8988T (cell line): ENCODE data around the gene POPDC2.

ENCODE experiments used
- DNase-seq: peaks from one replicate; pipeline ENCODE4 v3.0.0; 2011

The POPDC2 gene

DNA sequence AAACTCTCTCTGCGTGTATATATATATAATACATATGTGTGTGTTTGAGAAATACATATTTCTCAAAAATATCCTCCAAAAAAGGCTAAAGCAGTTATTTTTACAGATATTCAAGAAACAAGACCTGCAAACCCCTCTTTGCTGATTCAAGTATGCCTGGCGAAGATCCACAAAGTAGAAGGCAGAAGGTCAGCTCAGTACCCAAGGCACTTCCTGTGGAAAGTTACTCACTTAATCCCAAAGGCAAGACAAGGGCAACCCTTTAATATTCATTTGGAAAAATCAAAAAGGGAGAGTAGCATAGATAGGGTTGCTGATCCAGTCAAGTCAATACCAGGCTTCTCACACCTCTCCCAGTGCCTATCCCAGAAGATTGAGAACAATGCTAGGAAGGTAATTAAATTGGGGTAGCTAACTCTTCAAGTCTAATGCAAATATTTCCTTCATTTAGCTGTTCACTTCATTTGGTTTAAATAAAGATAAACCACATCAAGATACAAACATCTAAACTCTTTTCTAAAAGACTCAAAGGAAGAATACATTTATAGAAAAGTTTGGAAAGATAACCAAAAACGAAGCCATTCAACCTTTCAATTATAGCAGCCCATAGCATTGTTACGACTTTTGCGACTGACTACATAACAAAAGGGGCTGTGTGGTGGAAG, 9.6 kb upstream of the POPDC2 start:
- no peak for DNase-seq

DNA sequence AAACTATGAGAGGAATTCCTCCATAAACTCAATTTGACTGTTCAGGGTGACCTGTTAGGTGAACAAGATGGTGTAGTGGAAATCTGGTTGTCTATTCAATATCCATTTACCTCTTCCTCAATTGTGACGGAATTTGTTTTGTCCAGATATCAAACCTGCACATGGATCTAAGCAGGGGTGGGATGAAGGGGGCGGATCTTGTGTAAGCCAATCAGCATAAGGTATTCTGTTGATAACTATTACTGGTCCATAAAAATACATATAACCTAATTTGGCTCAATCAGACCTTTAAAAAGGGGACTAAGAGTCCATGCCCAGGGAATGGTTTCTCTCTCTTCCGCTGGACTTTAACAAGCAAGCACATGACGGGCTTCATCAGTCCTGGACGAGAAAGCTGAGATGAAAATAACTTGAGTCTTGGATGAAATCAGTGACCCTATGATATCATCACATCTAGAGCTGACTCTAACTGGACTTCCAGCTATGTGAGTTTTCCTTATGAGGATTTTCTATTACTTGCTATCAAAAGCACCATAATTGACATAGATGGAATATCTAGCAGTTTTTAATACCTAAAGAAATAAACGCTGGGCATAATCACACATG, 5.7 kb upstream of the POPDC2 start:
- DNase-seq, result no peak

DNA sequence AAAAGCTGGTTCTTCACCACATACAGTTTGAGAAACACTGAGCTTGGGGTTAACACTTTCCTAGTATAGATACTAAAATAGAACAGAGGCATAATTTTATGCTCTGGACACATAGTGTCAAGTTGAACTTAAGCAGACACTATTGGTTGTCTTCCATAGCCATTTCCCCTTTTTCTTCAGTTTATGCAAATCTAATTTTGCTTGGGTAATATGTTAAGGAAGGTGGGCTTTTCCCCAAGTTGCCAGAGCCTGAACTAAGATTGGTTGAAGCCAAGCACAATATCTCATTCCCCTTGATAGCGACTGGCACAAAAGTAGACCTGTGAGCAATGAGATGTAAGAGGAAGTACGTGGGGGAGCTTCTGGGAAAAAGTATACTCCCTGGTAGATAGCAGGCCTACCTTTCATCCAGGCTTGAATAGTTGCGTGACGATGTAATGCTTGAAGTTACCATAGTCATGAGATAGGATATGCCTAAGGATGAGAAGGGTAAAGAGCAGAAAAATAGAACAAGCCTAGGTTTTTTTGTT, 4.5 kb upstream of the POPDC2 start:
- no peak for DNase-seq

DNA sequence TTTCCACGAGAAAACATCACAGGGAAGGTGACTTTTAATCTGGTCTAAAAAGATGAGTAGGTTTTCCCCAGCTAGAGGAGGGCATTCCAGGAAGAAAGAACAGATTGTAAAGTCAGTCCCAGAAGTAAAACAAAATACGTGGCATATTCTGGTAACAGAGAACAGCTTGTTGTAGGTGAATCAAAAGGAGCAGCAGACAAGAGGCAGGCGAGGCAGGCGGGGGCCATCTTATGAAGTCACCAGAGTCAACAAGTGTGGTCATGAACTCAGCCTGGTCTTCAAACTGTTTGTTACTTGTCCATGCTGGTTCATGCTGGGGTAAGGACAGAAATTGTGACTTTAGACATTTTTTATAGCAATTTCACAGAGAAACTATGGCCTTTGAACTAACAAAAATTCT, 4.0 kb upstream of the POPDC2 start:
- DNase-seq, result no peak

DNA sequence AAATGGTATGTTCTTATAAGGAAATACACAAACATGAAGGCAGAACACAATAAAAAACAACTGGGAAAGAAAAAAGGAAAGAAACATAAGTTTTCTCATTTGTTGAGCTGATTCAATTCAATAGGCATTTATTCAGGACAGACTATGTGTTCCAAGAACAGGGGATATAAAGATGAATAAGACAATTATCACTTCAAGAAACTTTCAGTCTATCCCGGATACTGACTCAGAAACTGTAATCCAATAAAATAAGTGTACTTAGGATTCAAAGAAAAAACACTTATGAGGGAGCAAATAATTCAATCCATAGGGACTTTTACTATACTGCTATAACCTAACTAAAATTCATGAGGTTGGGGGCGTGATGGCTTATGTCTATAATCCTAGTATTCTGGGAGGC, 3.5 kb upstream of the POPDC2 start:
- DNase-seq, result no peak

DNA sequence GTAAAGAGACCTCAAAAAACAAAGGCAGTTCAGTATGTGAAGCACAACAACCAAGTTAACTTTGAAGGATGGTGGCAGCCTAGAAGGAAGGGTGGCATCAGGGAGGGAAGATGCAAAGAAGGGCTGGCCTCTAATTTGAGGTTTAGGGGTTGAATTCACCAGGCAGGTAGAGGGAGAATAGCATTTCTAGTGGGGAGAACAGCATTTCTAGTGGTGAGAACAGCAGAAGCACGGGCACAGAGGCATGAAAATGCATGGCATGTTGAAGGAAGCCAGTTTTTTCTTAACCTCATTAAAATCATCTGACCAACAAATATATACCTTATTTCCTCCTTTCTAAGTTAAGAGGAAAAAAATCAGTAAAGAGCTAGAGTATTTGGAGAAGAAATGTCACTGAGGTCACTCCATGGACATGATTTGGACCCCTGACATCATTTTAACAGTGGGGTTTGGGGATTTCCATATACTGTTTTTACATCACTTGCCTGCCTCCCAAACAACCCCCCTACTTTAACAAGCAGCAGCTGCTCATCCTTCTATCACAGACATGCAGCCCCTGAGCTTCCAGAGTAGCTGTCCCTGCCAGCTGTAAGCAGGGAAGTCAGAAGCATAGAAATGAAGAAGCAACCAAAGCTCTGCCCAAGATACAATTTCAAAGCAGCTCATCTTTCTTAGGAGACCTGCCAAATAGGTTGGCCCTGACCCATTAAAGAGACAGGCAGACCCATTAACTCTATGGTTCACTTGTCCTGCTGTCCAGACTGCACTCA, 2.4 kb upstream of the POPDC2 start:
- DNase-seq, result no peak

DNA sequence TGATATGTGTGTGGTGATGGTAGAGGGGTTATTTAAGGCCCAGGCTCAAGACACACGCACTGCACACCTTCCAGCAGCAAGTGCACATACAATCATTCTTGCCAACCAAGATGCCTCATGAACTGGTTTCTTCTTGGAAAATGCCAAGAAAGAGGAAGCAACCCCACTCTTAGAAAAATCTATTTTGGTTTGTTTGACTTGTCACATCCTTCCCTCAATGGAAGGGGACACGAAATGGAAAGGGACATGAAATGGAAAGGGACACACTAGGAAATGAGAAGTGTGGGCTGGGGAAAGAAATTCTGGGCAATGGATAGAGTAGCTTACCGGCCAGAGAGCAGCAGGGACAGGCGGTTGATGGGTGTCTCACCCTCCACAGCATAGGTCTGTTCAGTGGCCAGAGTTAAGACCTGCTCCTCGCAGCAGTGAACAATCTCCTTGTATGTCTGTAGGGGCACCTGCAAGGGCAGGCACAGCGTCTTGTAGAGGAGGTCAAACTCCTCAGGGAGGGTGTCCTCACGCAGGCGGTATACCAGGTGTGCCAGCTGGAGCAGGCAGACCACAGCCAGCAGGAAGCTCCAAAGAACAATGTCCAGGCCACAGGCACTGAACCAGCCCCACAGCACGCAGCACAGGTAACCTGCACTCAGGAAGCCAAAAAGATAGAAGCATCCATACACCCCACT, 640 bp downstream of the POPDC2 start:
- no peak for DNase-seq

DNA sequence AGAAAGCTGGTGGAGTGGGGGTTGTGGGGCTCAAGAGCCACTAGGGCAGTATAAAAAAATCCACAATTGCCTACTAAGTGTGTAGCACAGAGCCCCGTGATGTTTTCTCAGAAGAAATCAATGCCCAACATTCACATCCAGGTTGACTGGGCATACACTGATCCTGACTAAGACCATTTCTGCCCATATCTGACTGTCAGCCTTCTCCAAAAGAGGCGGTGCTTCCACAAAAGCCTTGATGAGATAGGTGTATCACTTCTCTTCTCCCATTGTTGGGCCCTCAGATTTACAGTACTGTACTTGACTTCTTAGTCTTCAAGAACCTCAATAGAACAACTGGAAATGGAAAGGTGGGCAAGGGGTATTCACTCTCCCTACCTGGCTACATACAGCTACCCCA, 1.4 kb downstream of the POPDC2 start:
- DNase-seq, result no peak

DNA sequence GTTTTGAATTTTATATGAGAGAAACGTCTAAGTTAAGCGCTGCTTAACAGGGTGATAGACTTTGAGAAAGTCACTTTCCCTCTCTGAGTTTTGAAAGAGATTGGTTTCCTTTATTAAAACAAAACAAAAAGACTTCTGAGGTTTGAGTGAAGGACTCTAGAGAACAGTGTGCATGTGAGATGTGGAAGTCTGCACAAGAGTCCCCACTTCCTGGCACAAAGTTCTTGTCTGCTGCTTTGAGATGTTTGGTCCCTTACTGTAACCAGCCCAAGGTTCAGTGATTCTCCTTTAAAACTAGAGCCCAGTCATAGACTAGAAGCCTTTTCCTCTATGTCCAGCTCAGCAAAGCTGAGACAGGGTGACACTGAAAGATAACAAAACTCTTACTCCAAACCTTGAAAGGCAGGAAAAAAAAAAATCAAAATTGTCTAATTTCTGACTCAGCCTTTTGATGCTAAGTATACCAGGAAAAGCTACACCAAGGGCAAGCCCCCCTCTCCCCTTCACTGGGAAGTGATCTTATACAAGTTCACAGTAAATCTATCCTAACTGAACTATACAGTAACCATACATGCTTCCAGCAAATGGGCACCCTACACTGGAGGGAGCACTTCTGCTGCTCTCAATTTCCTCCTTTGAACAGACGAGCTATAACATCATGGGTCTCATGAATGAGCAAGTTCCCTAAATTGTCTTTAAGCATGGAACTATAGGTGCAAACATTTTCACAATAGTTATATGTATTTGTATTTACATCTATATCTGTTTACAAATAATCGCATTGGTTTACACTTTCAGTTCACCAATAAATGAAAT, 2.3 kb downstream of the POPDC2 start:
- DNase-seq, result no peak

DNA sequence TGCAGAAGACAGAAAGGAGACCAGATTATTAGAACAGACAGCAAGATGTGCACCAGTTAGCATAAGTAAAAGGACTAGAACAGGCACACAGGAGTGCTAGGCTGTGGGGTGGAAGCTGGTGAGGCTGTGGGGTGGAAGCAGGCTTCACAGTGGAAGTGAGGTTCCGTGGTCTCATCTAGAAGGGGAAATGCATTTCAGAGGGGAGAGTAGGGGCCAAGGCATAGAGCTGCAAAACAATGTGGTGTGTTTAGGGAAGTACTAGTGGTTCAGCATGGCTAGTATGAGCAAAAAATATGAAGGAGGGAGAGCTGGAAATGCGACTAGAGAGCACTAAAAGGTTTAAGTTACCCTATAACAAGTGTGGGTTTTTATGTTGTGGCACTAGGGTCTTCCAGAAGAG, 6.5 kb downstream of the POPDC2 start:
- no peak for DNase-seq

DNA sequence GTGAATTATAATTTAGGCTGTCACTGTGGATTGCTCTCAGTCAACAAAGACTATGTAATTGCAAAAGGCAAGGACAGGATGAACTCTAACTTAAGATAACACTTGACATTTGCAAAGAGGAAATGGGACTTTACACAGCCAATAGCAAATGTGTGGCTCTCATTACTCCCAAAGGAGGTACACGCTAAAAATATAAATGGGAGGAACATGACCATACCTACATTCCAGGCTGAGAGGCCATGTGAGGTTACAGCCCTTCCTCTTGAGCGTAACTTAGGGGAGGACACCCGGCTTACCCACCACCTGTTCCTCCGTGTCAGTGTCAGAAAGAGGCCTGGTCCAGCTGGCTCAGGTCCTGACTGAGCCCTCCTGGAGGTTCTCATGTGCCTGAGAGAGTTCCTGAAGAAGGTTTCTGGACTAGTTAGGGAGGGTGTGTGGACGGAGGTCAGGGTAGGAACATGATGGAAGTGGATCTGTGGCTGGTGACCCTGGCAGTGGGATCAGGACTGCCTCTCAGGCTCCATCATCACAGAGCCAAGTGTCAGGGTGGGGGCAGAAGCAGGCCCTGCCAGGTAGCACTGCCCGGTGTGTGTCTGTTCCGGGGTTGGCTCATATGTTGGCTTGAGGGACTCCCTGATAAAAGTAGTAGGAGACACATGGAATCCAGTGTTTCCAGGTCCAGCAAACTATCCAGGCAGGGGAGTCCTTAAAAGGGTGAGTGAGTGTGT, 7.9 kb downstream of the POPDC2 start:
- DNase-seq, result no peak

DNA sequence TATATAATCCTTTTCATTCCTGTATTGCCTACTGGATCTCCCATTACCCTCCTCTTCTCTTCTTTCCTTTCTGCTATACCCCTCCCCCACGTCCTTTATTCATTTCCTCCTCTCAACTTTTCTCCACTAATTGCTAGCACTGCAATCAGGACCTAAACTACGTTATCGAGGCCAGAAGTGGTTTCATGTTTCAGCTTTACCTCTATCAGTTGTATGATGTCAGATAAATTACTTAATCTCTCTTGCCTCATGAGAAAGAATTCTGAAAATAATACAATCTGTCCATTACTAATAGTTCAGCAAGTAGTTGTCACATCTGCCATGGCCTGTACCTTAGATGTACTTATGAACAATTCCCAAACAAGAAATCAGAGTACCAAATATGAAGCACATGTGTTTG, 10.6 kb downstream of the POPDC2 start:
- no peak for DNase-seq

DNA sequence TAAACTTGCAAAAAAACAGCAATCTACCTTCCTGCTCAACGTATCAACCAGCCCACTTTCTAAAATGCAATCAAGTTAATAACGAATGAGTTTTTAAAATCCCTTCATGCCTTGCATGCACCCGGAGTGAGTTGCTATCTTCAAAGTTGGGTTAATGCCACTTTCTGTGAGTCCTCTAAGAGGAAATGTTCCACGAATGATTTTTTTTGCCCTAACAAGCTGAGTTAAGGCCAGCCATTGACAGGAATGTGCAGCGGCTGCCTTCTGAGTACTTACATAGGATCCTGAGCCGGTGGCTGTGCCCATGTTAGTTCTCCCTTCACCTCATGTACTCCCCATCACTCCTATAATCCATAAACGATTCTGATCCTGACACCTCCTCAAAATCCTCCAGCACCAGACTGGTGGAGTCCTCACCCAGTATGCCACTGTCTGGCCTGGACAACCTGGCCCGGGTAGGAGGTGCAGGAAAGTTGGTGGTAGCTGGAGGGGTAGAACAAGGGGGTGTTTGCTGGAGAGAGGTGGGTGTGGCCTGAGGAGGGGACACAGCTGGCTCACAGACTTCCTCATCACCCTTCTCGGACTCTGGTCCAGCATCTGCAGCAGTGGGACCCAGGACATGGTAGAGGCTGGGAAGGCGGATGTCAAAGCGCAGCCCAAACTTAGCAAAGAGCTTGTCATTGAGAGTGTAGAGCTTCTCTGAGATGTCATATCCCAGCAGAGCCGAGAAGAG, 12.4 kb downstream of the POPDC2 start:
- DNase-seq, result no peak

DNA sequence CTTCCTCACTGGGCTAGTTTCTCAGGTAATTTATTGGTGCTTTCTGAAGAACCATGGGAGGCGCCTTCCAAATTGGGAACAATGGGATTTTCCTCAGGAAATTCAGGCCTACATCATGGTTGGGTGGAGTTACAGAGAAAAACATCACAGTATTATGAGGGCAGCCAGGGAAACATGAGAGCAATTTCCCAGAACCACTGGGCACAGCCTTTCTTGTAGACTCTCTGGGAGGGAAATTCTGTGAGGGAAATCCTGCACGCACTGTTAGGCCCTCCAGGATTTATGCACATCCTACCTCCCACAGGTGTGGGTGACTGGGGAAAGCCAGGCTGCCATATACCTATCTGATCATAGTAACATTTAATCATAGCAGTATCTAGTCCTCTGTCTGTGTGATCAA, 13.2 kb downstream of the POPDC2 start:
- no peak for DNase-seq

DNA sequence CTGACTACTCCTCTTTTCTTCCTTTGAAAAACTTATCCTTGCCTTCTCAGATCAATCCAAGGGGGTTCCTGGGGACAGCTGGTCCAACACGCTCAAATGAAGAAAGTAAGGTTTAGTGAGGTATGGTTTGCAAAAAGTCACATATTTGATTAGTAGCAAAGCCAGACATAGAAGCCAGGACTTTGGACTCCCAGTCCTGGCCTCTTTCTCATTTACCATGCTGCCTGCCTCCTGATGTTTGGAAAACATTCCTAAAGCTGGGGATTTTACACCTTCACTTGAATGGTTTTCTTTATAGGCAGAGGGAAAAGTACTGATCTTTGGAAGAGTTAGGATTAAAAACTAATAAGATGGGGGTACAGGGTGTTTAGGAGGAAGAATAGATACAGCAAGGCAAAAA, 14.6 kb downstream of the POPDC2 start:
- no peak for DNase-seq

DNA sequence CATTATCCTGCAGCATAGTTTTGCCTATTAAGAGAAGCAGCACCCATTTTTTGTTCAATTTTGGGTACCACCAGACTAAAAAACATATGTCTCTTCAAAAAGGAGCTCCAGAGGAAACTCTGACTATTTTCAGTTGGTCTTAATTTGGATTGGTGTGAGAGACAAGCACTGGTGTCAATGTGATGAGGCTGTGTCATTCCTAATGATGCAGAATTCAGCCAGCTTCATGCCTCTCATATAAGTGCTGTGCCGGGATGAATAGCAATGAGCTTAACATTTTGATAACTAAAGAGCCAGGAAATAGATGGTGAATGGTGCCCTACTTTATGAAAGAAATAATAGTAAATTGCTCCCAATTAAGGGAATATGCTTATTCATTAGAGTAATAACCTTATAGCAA, 15.9 kb downstream of the POPDC2 start:
- no peak for DNase-seq

DNA sequence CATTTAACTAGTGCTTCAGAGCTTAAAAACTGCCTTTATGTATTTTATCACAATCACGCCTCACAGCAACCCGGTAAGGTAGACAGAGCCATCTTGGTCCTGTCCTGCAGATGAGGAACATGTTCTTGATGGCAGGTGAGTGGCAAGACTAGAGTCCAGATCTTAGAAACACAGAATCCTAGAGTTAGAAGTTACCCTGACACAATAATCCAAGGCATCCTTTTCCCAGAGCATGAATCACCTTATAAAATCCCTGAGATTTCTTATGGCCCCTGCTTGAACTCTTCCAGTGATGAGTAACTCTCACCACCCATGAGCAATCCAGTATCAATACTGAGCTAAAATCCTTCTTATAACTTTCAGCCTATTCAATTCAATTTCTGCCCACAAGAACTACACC, 16.9 kb downstream of the POPDC2 start:
- DNase-seq, result no peak

DNA sequence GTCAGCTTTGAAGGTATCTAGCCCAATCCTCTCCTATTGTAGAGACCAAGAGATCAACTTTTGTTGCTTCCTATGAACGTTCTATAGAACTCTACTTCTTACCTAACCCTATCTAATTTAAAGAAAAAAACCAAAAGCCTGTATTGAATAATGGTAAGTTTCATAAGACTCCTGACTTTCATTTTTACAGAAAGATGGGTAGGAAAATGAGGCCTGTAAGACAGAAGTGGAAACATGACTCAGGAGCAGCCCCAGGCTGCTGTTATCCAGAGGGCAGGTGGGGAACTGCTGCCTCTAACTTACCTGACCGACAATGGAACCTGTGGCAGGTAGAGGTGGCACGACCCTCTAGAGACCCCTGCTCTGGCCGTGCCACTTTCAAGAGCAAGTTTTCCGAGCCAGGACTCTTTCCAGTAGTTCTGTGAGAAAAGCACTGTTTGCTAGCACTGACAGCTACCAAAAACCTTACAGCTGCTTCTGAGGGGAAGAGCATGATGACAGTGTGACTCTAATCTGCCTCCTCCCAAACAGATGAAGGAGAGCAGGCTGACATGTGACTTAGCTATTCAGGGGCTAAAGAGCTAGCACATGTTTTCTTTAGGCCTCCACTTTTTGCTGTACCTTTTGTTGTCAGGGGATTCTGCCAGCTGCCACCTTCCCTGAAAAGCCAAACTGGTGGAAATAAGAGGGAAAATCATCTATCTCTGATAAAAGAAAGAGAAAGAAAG, 17.5 kb downstream of the POPDC2 start:
- DNase-seq, result no peak

DNA sequence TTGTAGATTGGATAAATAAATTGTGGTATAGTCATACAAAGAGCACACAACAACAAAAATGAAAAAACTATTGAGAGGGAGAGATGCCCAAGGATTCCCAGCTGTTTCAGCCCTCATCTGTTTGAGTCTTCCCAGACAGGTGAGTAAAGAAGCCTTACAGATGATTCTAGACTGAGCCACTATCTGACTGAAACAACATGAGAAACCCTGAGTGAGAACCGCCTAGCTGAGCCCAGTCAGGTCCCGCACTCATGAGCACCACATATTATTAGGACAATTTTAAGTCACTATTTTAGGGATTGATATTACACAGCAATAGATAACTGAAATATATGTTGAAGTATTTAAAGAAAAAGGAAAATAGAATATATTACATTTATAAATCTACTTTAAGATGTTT, 19.0 kb downstream of the POPDC2 start:
- DNase-seq, result no peak
